ENCODE data around the gene FGF11. TPM values are rescaled to one million over a fixed set of nuclear protein-coding genes. Genes with fewer than 3 reads are reported as not detected.
A peak's percentile ranks its signal among the peaks of the same experiment; 100 is the strongest.

Gene FGF11
- 1 to 10 TPM in 1 of 4 donors, not detected in 3; 1.0 TPM for total RNA-seq

- peak within 1 kb of the TSS; percentile 3 to 76 (median 55) for H3K4me3 ChIP-seq
- no peak for DNase-seq
- H3K36me3 ChIP-seq = no peaks in the 10 kb centered on the region
- peak within 1 kb of the TSS in 1 of 4 donors; percentile 78 for H3K27ac ChIP-seq
- peaks cover 8 to 48% (median 30%) of the 10 kb centered on the region in 4 donors for H3K4me1 ChIP-seq
- H3K27me3 ChIP-seq = peaks cover 0 to 19% of the 10 kb centered on the region in 2 donors
- no peak for TF ChIP-seq POLR2A (IDR thresholded peaks at IDR 0.05)
- TF ChIP-seq CTCF (IDR thresholded peaks at IDR 0.05) = no peak
- no peaks in the 10 kb centered on the region for H3K9me3 ChIP-seq
Measured at GRCh38 chr17:7439462-7440112, at the start of gene FGF11. TSS of gene FGF11 (plus strand) at chr17:7439512. CDS start at chr17:7439621, 109 bp downstream.

- no peak for TF ChIP-seq CTCF (IDR thresholded peaks at IDR 0.05)
- TF ChIP-seq POLR2A (IDR thresholded peaks at IDR 0.05) = no peak
- Histone ChIP-seq H3K4me1 (peaks cover 0 to 15% (median 6%) of the 10 kb centered on the region in 4 donors), H3K27me3 (no peaks in the 10 kb centered on the region), H3K4me3 (no peak overlapping the region), H3K27ac (no peak overlapping the region), H3K36me3 (peaks cover 0 to 46% (median 0%) of the 10 kb centered on the region in 3 donors), H3K9me3 (no peaks in the 10 kb centered on the region)
- no peak for DNase-seq
Measured at GRCh38 chr17:7389924-7390910, 49.1 kb upstream of the FGF11 start.

GRCh38 chr17:7391307-7391706 is 48.0 kb upstream of the FGF11 start:
- TF ChIP-seq POLR2A (IDR thresholded peaks at IDR 0.05) = no peak
- TF ChIP-seq CTCF (IDR thresholded peaks at IDR 0.05) = no peak
- Histone ChIP-seq H3K9me3 (no peaks in the 10 kb centered on the region), H3K4me3 (no peak overlapping the region), H3K4me1 (peaks cover 0 to 16% (median 6%) of the 10 kb centered on the region in 4 donors), H3K27ac (no peak overlapping the region), H3K36me3 (peaks cover 0 to 42% (median 0%) of the 10 kb centered on the region in 3 donors), H3K27me3 (no peaks in the 10 kb centered on the region)
- DNase-seq = no peak

GRCh38 chr17:7392696-7393612 is 46.4 kb upstream of the FGF11 start:
- H3K27me3 ChIP-seq = no peaks in the 10 kb centered on the region
- peaks cover 0 to 16% (median 6%) of the 10 kb centered on the region in 4 donors for H3K4me1 ChIP-seq
- peaks cover 0 to 33% (median 0%) of the 10 kb centered on the region in 3 donors for H3K36me3 ChIP-seq
- H3K4me3 ChIP-seq = peak overlapping the region; percentile 74 to 86 (median 80)
- no peaks in the 10 kb centered on the region for H3K9me3 ChIP-seq
- no peak for DNase-seq
- no peak for TF ChIP-seq POLR2A (IDR thresholded peaks at IDR 0.05)
- peak overlapping the region in 1 of 4 donors; percentile 96 for H3K27ac ChIP-seq

- DNase-seq = peak; percentile 57 to 77 (median 64)
- TF ChIP-seq POLR2A (IDR thresholded peaks at IDR 0.05) (no peak), CTCF (IDR thresholded peaks at IDR 0.05) (no peak)
Measured at GRCh38 chr17:7393613-7394451, 45.5 kb upstream of the FGF11 start.

More at GRCh38 chr17:7393613-7394451, 45.5 kb upstream of the FGF11 start:
- Histone ChIP-seq H3K9me3 (no peaks in the 10 kb centered on the region), H3K27me3 (no peaks in the 10 kb centered on the region), H3K27ac (peak overlapping the region; percentile 84 to 96 (median 95)), H3K4me1 (peaks cover 0 to 16% (median 6%) of the 10 kb centered on the region in 4 donors), H3K4me3 (peak overlapping the region; percentile 74 to 86 (median 80)), H3K36me3 (peaks cover 0 to 24% (median 0%) of the 10 kb centered on the region in 3 donors)
